ENCODE results near the gene MRPL58.

Gene MRPL58

GRCh38 chr17:75059369-75060345 is 47.2 kb downstream of the MRPL58 start:
- TF ChIP-seq ELF4 (IDR thresholded peaks at IDR 0.05) (no peak), ZNF384 (IDR thresholded peaks at IDR 0.05) (no peak), HDGF (IDR thresholded peaks at IDR 0.05; ENCODE audit: borderline replicate concordance) (no peak), L3MBTL2 (conservative IDR thresholded peaks at IDR 0.05) (no peak), FOXK2 (IDR thresholded peaks at IDR 0.05) (no peak), TARDBP (IDR thresholded peaks at IDR 0.05) (no peak), NFRKB (IDR thresholded peaks at IDR 0.05) (no peak), ARNT (IDR thresholded peaks at IDR 0.05) (no peak), SUZ12 (IDR thresholded peaks at IDR 0.05) (no peak), CTBP1 (IDR thresholded peaks at IDR 0.05; ENCODE audit: borderline replicate concordance) (no peak), SP1 (IDR thresholded peaks at IDR 0.05) (no peak), LEF1 (IDR thresholded peaks at IDR 0.05; ENCODE audit: borderline replicate concordance) (no peak)
- DNase-seq (ENCODE audit: extremely low spot score), result no peak
- ChIA-PET POLR2A (interaction anchor here (0.6 to 3.1 kb wide), 5 partner anchors 50 to 974 kb away, joined by 3 to 10 read pairs (median 4); partner anchors contain the start of genes ARMC7 and NT5C), CTCF (interaction anchor here (0.6 to 2.1 kb wide), 9 partner anchors 12 to 142 kb away, joined by 3 to 9 read pairs (median 4); no protein-coding TSS in a partner anchor)

DNA sequence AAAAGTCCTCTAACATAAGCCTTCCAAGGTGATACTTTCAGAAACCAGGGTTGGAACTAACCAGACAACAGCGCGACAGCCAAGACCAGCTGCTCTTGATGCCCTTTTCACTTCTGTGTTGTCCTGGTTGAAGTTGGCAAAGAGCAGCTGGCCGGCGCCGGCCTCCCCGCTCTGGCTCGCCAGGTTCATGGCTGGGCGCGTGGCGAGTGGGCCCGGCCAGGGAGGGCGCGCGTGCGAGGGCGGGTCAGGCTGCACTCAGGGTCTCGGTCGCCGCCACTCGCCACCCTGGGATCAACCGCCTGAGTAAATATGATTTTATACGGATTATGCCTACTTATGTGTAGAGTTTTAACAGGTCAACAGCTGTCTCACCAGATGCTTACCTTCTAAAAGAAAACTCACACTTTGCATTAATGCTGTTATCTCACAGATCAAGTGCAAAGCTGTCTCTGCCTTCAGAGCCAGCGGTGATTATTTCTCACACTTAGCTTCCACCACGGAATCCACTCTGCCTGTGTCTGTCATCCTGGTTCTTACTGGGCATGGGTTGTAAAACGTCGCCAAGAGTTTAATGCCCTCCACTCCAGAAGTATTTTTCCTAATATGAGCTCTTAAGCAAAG is 48.1 kb downstream of the MRPL58 start:
- ChIA-PET CTCF (interaction anchor here (0.9 to 2.1 kb wide), 4 partner anchors 12 to 141 kb away, joined by 3 to 7 read pairs (median 4); no protein-coding TSS in a partner anchor), POLR2A (interaction anchor here (1.2 to 3.1 kb wide), 3 partner anchors 12 to 71 kb away, joined by 4 to 10 read pairs (median 5); partner anchors contain the start of genes ARMC7 and NT5C)
- DNase-seq (ENCODE audit: extremely low spot score), result no peak
- TF ChIP-seq CTBP1 (IDR thresholded peaks at IDR 0.05; ENCODE audit: borderline replicate concordance) (no peak), TARDBP (IDR thresholded peaks at IDR 0.05) (no peak), ELF4 (IDR thresholded peaks at IDR 0.05) (no peak), L3MBTL2 (conservative IDR thresholded peaks at IDR 0.05) (no peak), FOXM1 (IDR thresholded peaks at IDR 0.05; ENCODE audit: borderline replicate concordance) (no peak), HDGF (IDR thresholded peaks at IDR 0.05; ENCODE audit: borderline replicate concordance) (no peak), BHLHE40 (IDR thresholded peaks at IDR 0.05; ENCODE audit: borderline replicate concordance) (no peak), ZNF384 (IDR thresholded peaks at IDR 0.05) (no peak), FOXA1 (IDR thresholded peaks at IDR 0.05) (no peak), SP1 (IDR thresholded peaks at IDR 0.05) (no peak), NFRKB (IDR thresholded peaks at IDR 0.05) (no peak), FOXK2 (IDR thresholded peaks at IDR 0.05) (no peak), SUZ12 (IDR thresholded peaks at IDR 0.05) (no peak), ARNT (IDR thresholded peaks at IDR 0.05) (no peak), LEF1 (IDR thresholded peaks at IDR 0.05; ENCODE audit: borderline replicate concordance) (no peak)
- TF ChIP-seq, protein P1, sequence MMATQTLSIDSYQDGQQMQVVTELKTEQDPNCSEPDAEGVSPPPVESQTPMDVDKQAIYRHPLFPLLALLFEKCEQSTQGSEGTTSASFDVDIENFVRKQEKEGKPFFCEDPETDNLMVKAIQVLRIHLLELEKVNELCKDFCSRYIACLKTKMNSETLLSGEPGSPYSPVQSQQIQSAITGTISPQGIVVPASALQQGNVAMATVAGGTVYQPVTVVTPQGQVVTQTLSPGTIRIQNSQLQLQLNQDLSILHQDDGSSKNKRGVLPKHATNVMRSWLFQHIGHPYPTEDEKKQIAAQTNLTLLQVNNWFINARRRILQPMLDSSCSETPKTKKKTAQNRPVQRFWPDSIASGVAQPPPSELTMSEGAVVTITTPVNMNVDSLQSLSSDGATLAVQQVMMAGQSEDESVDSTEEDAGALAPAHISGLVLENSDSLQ (IDR thresholded peaks at IDR 0.05), result no peak

- POLR2A ChIA-PET, result interaction anchor here (1.1 to 1.5 kb wide), 2 partner anchors 13 to 70 kb away, joined by 4 to 5 read pairs; partner anchors contain the start of gene NT5C
These were observed 48.6 kb downstream of the MRPL58 start for GRCh38 chr17:75061055-75061438.

DNA sequence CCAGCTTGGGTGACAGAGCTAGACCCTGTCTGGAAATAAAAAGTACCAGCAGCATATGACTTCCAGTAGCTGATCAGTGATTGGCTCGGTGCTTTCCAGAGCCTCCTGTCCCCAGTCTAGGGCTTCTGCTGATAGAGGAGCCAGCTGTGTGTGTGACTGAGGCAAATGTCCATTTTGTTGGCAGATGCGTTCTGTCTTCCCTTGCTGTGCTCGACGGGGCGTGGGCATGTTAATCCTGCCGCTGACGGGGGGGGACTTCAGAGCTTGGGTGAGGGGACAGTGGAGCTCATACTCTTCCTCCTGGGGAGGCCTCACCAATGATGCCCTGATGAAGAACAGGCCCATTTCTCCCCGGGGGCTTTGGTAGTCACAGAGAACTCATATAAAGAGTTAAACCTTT is 49.1 kb downstream of the MRPL58 start:
- DNase-seq (ENCODE audit: extremely low spot score), result no peak
- ChIA-PET POLR2A (interaction anchor here (1.1 to 1.5 kb wide), 3 partner anchors 13 to 69 kb away, joined by 3 to 5 read pairs (median 4); partner anchors contain the start of genes ARMC7 and NT5C), CTCF (interaction anchor here (1.0 to 2.1 kb wide), 2 partner anchors 53 to 140 kb away, joined by 4 to 7 read pairs; no protein-coding TSS in a partner anchor)
- TF ChIP-seq L3MBTL2 (conservative IDR thresholded peaks at IDR 0.05) (no peak), SUZ12 (IDR thresholded peaks at IDR 0.05) (no peak), NFRKB (IDR thresholded peaks at IDR 0.05) (no peak), ELF4 (IDR thresholded peaks at IDR 0.05) (no peak), SP1 (IDR thresholded peaks at IDR 0.05) (no peak), FOXK2 (IDR thresholded peaks at IDR 0.05) (no peak), TARDBP (IDR thresholded peaks at IDR 0.05) (no peak), FOXM1 (IDR thresholded peaks at IDR 0.05; ENCODE audit: borderline replicate concordance) (no peak), BHLHE40 (IDR thresholded peaks at IDR 0.05; ENCODE audit: borderline replicate concordance) (no peak), HDGF (IDR thresholded peaks at IDR 0.05; ENCODE audit: borderline replicate concordance) (no peak), LEF1 (IDR thresholded peaks at IDR 0.05; ENCODE audit: borderline replicate concordance) (no peak), ARNT (IDR thresholded peaks at IDR 0.05) (no peak), CTBP1 (IDR thresholded peaks at IDR 0.05; ENCODE audit: borderline replicate concordance) (no peak), FOXA1 (IDR thresholded peaks at IDR 0.05) (no peak), ZNF384 (IDR thresholded peaks at IDR 0.05) (no peak)
- TF ChIP-seq, protein P1 (IDR thresholded peaks at IDR 0.05), result no peak

More at GRCh38 chr17:75061055-75061438, 48.6 kb downstream of the MRPL58 start:
- CTCF ChIA-PET, result interaction anchor here (2.1 kb wide), 1 partner anchor 141 kb away, joined by 7 read pairs; no protein-coding TSS in a partner anchor
- TF ChIP-seq ELF4 (IDR thresholded peaks at IDR 0.05), result no peak
- no peak for TF ChIP-seq L3MBTL2 (conservative IDR thresholded peaks at IDR 0.05)
- TF ChIP-seq FOXA1 (IDR thresholded peaks at IDR 0.05), result no peak
- no peak for TF ChIP-seq LEF1 (IDR thresholded peaks at IDR 0.05; ENCODE audit: borderline replicate concordance)
- no peak for TF ChIP-seq CTBP1 (IDR thresholded peaks at IDR 0.05; ENCODE audit: borderline replicate concordance)
- no peak for DNase-seq (ENCODE audit: extremely low spot score)

DNA sequence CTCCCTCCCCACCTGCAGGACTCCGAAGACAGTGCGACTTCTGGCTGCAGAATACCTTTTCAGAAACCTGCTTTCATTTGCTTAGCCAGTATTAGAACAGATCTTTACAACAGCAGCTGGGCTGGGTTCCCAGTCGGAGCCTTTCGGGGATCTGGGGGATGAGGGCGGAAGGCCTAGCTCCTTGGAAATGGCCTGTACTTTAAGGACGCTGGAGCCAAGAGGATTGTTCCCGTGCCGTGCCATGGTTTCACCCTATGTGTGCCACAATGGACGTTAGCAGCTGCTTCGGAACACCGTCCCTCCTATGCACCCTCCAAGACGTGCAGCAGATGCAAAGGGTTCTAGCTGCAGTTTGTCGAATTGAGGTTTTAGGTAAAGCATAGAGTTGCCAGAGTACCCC is 50.7 kb downstream of the MRPL58 start:
- TF ChIP-seq FOXK2 (IDR thresholded peaks at IDR 0.05) (no peak), ARNT (IDR thresholded peaks at IDR 0.05) (no peak), TARDBP (IDR thresholded peaks at IDR 0.05) (no peak), ZNF384 (IDR thresholded peaks at IDR 0.05) (no peak), CTBP1 (IDR thresholded peaks at IDR 0.05; ENCODE audit: borderline replicate concordance) (no peak), L3MBTL2 (conservative IDR thresholded peaks at IDR 0.05) (no peak), HDGF (IDR thresholded peaks at IDR 0.05; ENCODE audit: borderline replicate concordance) (no peak), SUZ12 (IDR thresholded peaks at IDR 0.05) (no peak), FOXA1 (IDR thresholded peaks at IDR 0.05) (no peak), BHLHE40 (IDR thresholded peaks at IDR 0.05; ENCODE audit: borderline replicate concordance) (no peak), ELF4 (IDR thresholded peaks at IDR 0.05) (no peak), FOXM1 (IDR thresholded peaks at IDR 0.05; ENCODE audit: borderline replicate concordance) (no peak), NFRKB (IDR thresholded peaks at IDR 0.05) (no peak), LEF1 (IDR thresholded peaks at IDR 0.05; ENCODE audit: borderline replicate concordance) (no peak), SP1 (IDR thresholded peaks at IDR 0.05) (no peak)
- TF ChIP-seq, protein P1 (IDR thresholded peaks at IDR 0.05), result no peak
- ChIA-PET POLR2A (no interaction called here), CTCF (interaction anchor here (0.5 to 1.8 kb wide), 3 partner anchors 9 to 42 kb away, joined by 3 to 4 read pairs (median 4); no protein-coding TSS in a partner anchor)
- no peak for DNase-seq (ENCODE audit: extremely low spot score)
